Nephron progenitor cell (in vitro differentiated cells): ENCODE results near the gene ASAP3.

ENCODE experiments used
- DNase-seq: peaks from one replicate; pipeline ENCODE4 v3.0.0; 2021
- H3K27ac Mint-ChIP-seq: 2 replicates; pipeline ENCODE4 v1.8.0; 2021; ENCODE audit warnings: mild to moderate bottlenecking, moderate library complexity, mixed read lengths
- H3K27me3 Mint-ChIP-seq: 2 replicates; pipeline ENCODE4 v1.8.0; 2021; ENCODE audit warnings: mild to moderate bottlenecking, low read depth, mixed read lengths; ENCODE audit not compliant: poor library complexity
- H3K36me3 Mint-ChIP-seq: 2 replicates; pipeline ENCODE4 v1.8.0; 2021; ENCODE audit warnings: low read depth, mixed read lengths
- H3K4me1 Mint-ChIP-seq: 2 replicates; pipeline ENCODE4 v1.8.0; 2021; ENCODE audit warnings: mixed read lengths
- H3K4me3 Mint-ChIP-seq: 2 replicates; pipeline ENCODE4 v1.8.0; 2021; ENCODE audit warnings: mild to moderate bottlenecking, moderate library complexity, mixed read lengths
- H3K9me3 Mint-ChIP-seq: 2 replicates; pipeline ENCODE4 v1.8.0; 2021; ENCODE audit warnings: mild to moderate bottlenecking, moderate library complexity, mixed read lengths
- TF ChIP-seq, protein P1 (sequence below): fragments of 200-600 bp; sonication (generic); IDR thresholded peaks from 2 replicates; pipeline ENCODE4 v1.5.0; 2021; ENCODE audit warnings: antibody characterized with exemption

The ASAP3 gene

DNA sequence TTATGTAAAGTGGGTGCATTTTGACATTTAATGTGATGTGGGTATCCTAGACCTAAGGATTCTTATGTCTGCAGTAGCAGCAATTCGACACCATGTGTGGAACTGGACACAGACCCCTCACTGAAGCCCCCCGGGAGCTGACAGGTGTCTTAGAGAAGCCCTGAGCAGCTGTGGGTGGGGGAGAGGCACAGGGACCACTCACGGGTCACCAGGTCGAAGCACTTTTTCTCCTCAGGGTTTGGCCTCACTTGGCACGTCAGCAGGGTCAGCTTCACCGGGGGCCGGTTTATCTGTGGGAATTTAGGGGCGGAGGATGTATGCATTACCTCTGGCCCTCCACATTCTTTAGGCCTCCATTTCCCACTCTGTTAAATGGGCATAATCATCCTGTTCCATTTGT, 45.4 kb downstream of the ASAP3 start:
- Mint-ChIP-seq H3K36me3 (peaks cover 69% of the 10 kb centered on the region), H3K4me3 (no peak overlapping the region), H3K27ac (no peak overlapping the region), H3K9me3 (no peaks in the 10 kb centered on the region), H3K27me3 (peaks cover 4% of the 10 kb centered on the region), H3K4me1 (no peaks in the 10 kb centered on the region)
- DNase-seq: no peak
- TF ChIP-seq, protein P1, sequence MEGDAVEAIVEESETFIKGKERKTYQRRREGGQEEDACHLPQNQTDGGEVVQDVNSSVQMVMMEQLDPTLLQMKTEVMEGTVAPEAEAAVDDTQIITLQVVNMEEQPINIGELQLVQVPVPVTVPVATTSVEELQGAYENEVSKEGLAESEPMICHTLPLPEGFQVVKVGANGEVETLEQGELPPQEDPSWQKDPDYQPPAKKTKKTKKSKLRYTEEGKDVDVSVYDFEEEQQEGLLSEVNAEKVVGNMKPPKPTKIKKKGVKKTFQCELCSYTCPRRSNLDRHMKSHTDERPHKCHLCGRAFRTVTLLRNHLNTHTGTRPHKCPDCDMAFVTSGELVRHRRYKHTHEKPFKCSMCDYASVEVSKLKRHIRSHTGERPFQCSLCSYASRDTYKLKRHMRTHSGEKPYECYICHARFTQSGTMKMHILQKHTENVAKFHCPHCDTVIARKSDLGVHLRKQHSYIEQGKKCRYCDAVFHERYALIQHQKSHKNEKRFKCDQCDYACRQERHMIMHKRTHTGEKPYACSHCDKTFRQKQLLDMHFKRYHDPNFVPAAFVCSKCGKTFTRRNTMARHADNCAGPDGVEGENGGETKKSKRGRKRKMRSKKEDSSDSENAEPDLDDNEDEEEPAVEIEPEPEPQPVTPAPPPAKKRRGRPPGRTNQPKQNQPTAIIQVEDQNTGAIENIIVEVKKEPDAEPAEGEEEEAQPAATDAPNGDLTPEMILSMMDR: no peak

- Mint-ChIP-seq H3K27ac (no peak overlapping the region), H3K4me3 (no peak overlapping the region), H3K36me3 (peaks cover 72% of the 10 kb centered on the region), H3K9me3 (no peaks in the 10 kb centered on the region), H3K4me1 (no peaks in the 10 kb centered on the region), H3K27me3 (peaks cover 4% of the 10 kb centered on the region)
- DNase-seq: no peak
- TF ChIP-seq, protein P1: no peak
Measured at GRCh38 chr1:23437355-23437664, 46.7 kb downstream of the ASAP3 start.

GRCh38 chr1:23436520-23437354, 47.2 kb downstream of the ASAP3 start:
- peak; percentile 70 for DNase-seq
- no peak overlapping the region for H3K27ac Mint-ChIP-seq
- H3K4me1 Mint-ChIP-seq: no peaks in the 10 kb centered on the region
- no peaks in the 10 kb centered on the region for H3K9me3 Mint-ChIP-seq
- no peak overlapping the region for H3K4me3 Mint-ChIP-seq
- TF ChIP-seq, protein P1: no peak
- peaks cover 71% of the 10 kb centered on the region for H3K36me3 Mint-ChIP-seq
- peaks cover 4% of the 10 kb centered on the region for H3K27me3 Mint-ChIP-seq

DNA sequence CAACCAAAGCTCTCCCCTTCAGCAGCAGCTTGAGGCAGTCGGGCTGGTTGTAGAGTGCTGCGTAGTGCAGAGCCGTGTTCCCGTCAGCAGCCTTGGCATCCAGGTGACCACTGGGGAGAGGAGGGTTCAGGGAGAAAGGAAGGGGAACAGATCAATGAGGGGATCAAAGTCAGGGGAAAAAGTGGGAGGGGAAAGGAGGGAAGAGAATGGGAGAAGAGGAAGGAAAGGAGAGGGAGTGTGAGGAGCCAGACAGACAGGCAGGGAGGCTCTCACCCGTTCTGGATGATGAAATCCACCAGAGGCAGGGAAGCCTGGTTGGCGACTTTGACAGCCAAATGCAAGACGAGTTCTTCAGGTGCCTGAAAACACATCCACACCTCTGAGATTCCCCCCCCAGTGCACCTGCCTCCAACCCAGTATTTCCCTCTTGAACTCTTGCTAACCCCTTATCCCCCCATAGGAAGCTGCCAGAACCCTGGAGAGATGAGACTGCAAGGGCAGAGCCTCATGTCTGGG, 49.7 kb downstream of the ASAP3 start:
- peaks cover 4% of the 10 kb centered on the region for H3K27me3 Mint-ChIP-seq
- H3K9me3 Mint-ChIP-seq: no peaks in the 10 kb centered on the region
- no peak for DNase-seq
- no peak overlapping the region for H3K27ac Mint-ChIP-seq
- no peak overlapping the region for H3K4me3 Mint-ChIP-seq
- H3K4me1 Mint-ChIP-seq: no peaks in the 10 kb centered on the region
- TF ChIP-seq, protein P1: no peak
- H3K36me3 Mint-ChIP-seq: peaks cover 74% of the 10 kb centered on the region

GRCh38 chr1:23433122-23433521, 50.9 kb downstream of the ASAP3 start:
- H3K27ac Mint-ChIP-seq: peak overlapping the region; percentile 87
- H3K27me3 Mint-ChIP-seq: peaks cover 2% of the 10 kb centered on the region
- no peaks in the 10 kb centered on the region for H3K9me3 Mint-ChIP-seq
- no peak overlapping the region for H3K4me3 Mint-ChIP-seq
- no peak for DNase-seq
- TF ChIP-seq, protein P1: no peak
- no peaks in the 10 kb centered on the region for H3K4me1 Mint-ChIP-seq
- peaks cover 73% of the 10 kb centered on the region for H3K36me3 Mint-ChIP-seq

- no peak overlapping the region for H3K4me3 Mint-ChIP-seq
Measured at GRCh38 chr1:23431431-23431830, 52.5 kb downstream of the ASAP3 start.

More at GRCh38 chr1:23431431-23431830, 52.5 kb downstream of the ASAP3 start:
- DNase-seq: no peak
- Mint-ChIP-seq H3K4me1 (no peaks in the 10 kb centered on the region), H3K9me3 (no peaks in the 10 kb centered on the region), H3K27me3 (peaks cover 3% of the 10 kb centered on the region), H3K27ac (no peak overlapping the region), H3K36me3 (peaks cover 74% of the 10 kb centered on the region)
- TF ChIP-seq, protein P1: no peak
